Measurements from ENCODE around the gene MAPT.

Gene MAPT

DNA sequence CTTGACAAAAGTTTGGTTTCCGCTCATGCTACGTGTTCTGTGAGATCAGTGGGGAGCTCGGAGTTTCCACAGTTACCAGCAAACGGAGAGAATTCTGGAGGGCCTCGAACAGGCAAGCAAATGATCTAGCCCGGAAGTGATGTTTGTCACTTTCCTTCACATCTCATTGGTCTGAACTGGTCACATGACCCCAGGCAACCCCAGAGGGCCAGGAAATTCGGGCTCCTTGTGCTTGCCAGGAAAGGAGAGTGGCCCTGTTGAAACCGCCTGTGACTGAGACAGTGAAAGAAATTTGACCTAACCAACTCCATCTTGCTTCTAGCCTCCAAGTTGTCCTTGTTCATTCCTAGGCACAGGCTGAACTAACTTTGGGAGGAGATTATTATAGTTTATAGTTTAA is 26.7 kb upstream of the MAPT start:
- Histone ChIP-seq H3K27ac (ENCODE audit: low read length) (no peak overlapping the region), H2AFZ (ENCODE audit: low read length) (no peak overlapping the region), H3K4me1 (ENCODE audit: low read length) (peaks cover 4% of the 10 kb centered on the region), H3K9me2 (replicated peaks; ENCODE audit: insufficient read depth, low read length) (no peaks in the 10 kb centered on the region), H3K36me3 (replicated peaks; ENCODE audit: insufficient read depth, low read length) (no peaks in the 10 kb centered on the region), H3K9ac (ENCODE audit: low read length) (no peak overlapping the region), H3K79me2 (ENCODE audit: low read length) (no peaks in the 10 kb centered on the region), H3K27me3 (replicated peaks; ENCODE audit: insufficient read depth, low read length) (no peaks in the 10 kb centered on the region), H3K9me3 (replicated peaks; ENCODE audit: insufficient read depth, low read length) (no peaks in the 10 kb centered on the region), H4K20me1 (ENCODE audit: insufficient read depth, low read length) (no peaks in the 10 kb centered on the region), H3F3A (ENCODE audit: insufficient read depth, low read length) (0 out of 2 replicates have a peak, but pooled peaks cover under 1% of the 10 kb centered on the region), H3K4me3 (ENCODE audit: low read length) (no peak overlapping the region), H3K4me2 (ENCODE audit: low read depth, low read length) (no peak overlapping the region)
- TF ChIP-seq EZH2phosphoT487 (IDR thresholded peaks at IDR 0.05; ENCODE audit: low read length): no peak
- no peak for TF ChIP-seq CTCF (IDR thresholded peaks at IDR 0.05; ENCODE audit: low read length)
- TF ChIP-seq EZH2 (optimal IDR thresholded peaks at IDR 0.05; ENCODE audit: low read depth, low read length): no peak
- DNase-seq: no peak

DNA sequence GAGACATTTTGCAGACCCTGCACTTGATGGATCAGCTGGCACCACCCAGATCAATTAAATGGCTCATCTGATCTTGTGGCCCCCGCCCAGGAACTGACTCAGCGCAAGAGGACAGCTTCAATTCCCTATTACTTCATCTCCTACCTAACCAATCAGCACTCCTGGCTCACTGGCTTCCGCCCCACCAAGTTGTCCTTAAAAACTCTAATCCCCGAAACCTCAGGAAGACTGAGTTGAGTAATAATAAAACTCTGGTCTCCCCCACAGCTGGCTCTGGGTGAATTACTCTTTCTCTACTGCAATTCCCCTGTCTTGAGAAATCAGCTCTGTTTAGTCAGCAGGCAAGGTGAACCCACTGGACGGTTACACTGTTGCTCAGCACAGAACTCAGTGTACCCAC is 26.1 kb upstream of the MAPT start:
- Histone ChIP-seq H3K4me3 (ENCODE audit: low read length) (no peak overlapping the region), H3K27ac (ENCODE audit: low read length) (no peak overlapping the region), H3K4me2 (ENCODE audit: low read depth, low read length) (no peak overlapping the region), H3K4me1 (ENCODE audit: low read length) (peaks cover 10% of the 10 kb centered on the region), H2AFZ (ENCODE audit: low read length) (no peak overlapping the region), H3K36me3 (replicated peaks; ENCODE audit: insufficient read depth, low read length) (no peaks in the 10 kb centered on the region), H3K79me2 (ENCODE audit: low read length) (no peaks in the 10 kb centered on the region), H3K27me3 (replicated peaks; ENCODE audit: insufficient read depth, low read length) (no peaks in the 10 kb centered on the region), H3F3A (ENCODE audit: insufficient read depth, low read length) (peaks cover 7% of the 10 kb centered on the region; the same call in 1 of the 2 replicates), H4K20me1 (ENCODE audit: insufficient read depth, low read length) (no peaks in the 10 kb centered on the region), H3K9ac (ENCODE audit: low read length) (no peak overlapping the region), H3K9me3 (replicated peaks; ENCODE audit: insufficient read depth, low read length) (no peaks in the 10 kb centered on the region), H3K9me2 (replicated peaks; ENCODE audit: insufficient read depth, low read length) (no peaks in the 10 kb centered on the region)
- TF ChIP-seq EZH2 (optimal IDR thresholded peaks at IDR 0.05; ENCODE audit: low read depth, low read length) (no peak), EZH2phosphoT487 (IDR thresholded peaks at IDR 0.05; ENCODE audit: low read length) (no peak), CTCF (IDR thresholded peaks at IDR 0.05; ENCODE audit: low read length) (no peak)
- no peak for DNase-seq

GRCh38 chr17:45869676-45870341 is 24.5 kb upstream of the MAPT start:
- Histone ChIP-seq H3K36me3 (replicated peaks; ENCODE audit: insufficient read depth, low read length) (no peaks in the 10 kb centered on the region), H2AFZ (ENCODE audit: low read length) (no peak overlapping the region), H4K20me1 (ENCODE audit: insufficient read depth, low read length) (no peaks in the 10 kb centered on the region), H3K4me1 (ENCODE audit: low read length) (peaks cover 18% of the 10 kb centered on the region), H3K4me2 (ENCODE audit: low read depth, low read length) (no peak overlapping the region), H3F3A (ENCODE audit: insufficient read depth, low read length) (peaks cover 20% of the 10 kb centered on the region), H3K9ac (ENCODE audit: low read length) (no peak overlapping the region), H3K9me3 (replicated peaks; ENCODE audit: insufficient read depth, low read length) (no peaks in the 10 kb centered on the region), H3K9me2 (replicated peaks; ENCODE audit: insufficient read depth, low read length) (no peaks in the 10 kb centered on the region), H3K4me3 (ENCODE audit: low read length) (no peak overlapping the region), H3K27ac (ENCODE audit: low read length) (no peak overlapping the region), H3K79me2 (ENCODE audit: low read length) (no peaks in the 10 kb centered on the region), H3K27me3 (replicated peaks; ENCODE audit: insufficient read depth, low read length) (no peaks in the 10 kb centered on the region)
- no peak for TF ChIP-seq CTCF (IDR thresholded peaks at IDR 0.05; ENCODE audit: low read length)
- TF ChIP-seq EZH2 (optimal IDR thresholded peaks at IDR 0.05; ENCODE audit: low read depth, low read length): no peak
- no peak for TF ChIP-seq EZH2phosphoT487 (IDR thresholded peaks at IDR 0.05; ENCODE audit: low read length)
- no peak for DNase-seq
